ENCODE results near the gene USP49. TPM values are rescaled to one million over a fixed set of nuclear protein-coding genes. Genes with fewer than 3 reads are reported as not detected.
A peak's percentile ranks its signal among the peaks of the same experiment; 100 is the strongest.
"Not testable (repeated sequence)": the region's sequence is repeated elsewhere in the genome, so short reads cannot be mapped to it uniquely, and the experiment has no call there.

USP49 gene
- 1 to 10 TPM; 3.4 to 7.8 (median 5.2) TPM for polyA plus RNA-seq (ENCODE audit: insufficient read length in 10 of 10)
- long read RNA-seq, donor 1: 0 reads
- long read RNA-seq, donor 2, partial matches to known transcripts: 0 of 1 reads
- long read RNA-seq, donor 2, other reads (novel, unspliced or antisense): 0 of 1 reads
- long read RNA-seq, donor 3: 0 reads
- long read RNA-seq, donor 4: 0 reads
- long read RNA-seq, donor 5: 0 reads
- long read RNA-seq, donor 6: 0 reads
- long read RNA-seq, donor 7: 0 reads
- long read RNA-seq, donor 8: 0 reads
- long read RNA-seq, donor 9: 0 reads

GRCh38 chr6:41895300-41896233 is at the start of gene USP49:
USP49 (minus strand) TSS chr6:41895375; CDS start chr6:41806983, 88,392 bp downstream.
- DNase-seq: peak; percentile 83 to 97 (median 94)

DNA sequence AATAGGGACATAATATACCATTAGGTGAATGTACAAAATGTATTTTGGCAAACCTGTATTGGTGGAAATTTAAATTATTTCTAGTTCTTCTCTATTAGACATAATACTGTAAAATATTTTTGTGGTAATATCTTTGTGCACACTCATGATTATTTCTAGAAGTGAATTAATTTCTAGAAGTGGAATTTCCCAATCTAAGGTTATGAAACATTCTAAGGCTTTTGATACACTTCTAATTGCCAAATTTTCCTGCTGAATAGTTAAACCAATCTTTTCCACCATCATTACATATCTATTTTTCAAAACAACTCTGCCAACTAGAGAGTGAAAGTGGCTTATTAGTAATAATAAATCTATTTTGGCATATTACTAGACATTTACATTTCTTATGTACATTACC is 48.3 kb upstream of the USP49 start:
- DNase-seq: no peak

DNA sequence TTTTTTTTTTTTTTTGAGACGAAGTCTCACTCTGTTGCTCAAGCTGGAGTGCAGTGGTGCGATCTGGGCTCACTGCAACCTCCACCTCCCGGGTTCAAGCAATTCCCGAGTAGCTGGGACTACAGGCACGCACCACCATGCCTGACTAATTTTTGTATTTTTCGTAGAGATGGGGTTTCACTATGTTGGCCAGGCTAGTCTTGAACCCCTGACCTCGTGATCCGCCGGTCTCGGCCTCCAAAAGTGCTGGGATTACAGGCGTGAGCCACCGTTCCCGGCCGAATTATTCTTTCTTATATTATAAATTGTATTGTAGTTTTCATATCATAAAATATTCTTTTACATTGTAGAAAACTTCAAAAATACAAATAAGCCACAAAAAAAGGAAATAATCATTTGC is 47.7 kb upstream of the USP49 start:
- not testable (repeated sequence) for DNase-seq

- no peak for DNase-seq
Observed at GRCh38 chr6:41942067-41942851, 47.1 kb upstream of the USP49 start.

GRCh38 chr6:41941280-41942066 is 46.3 kb upstream of the USP49 start, which contains the start of gene CCND3:
CCND3 (minus strand) TSS chr6:41941808; CDS start chr6:41941649, 159 bp downstream.
- DNase-seq: peak; percentile 92 to 96 (median 94)

DNA sequence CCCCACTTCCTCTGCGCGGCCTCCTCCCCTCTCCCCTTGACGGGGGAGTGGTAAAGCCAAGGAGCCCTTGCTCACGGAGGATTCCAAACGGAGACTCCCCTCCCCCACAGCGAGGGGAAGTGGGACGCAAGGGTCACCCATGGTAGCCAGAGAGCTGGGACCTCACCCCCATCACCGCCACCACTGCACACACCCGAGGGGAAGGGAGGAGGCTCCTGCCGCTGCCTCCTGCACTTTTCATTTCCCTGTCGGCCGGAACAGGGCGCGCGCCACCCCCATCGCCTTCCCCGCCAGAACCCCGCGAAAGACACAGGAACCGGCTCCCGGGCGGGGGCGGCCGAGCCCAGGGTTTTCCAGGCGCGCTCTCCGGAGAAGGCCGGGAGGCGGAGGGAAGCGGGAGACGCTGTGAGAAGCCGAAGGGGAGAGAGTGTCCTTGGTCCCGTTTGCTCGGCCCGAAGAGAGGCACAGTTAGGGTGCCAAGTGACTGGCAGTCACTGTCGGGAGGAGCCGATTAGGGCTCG is 45.6 kb upstream of the USP49 start:
- DNase-seq: peak in 2 of 3 donors; percentile 40 to 81

- DNase-seq: peak in 1 of 3 donors; percentile 56
Observed at GRCh38 chr6:41939848-41940758, 44.9 kb upstream of the USP49 start.

DNA sequence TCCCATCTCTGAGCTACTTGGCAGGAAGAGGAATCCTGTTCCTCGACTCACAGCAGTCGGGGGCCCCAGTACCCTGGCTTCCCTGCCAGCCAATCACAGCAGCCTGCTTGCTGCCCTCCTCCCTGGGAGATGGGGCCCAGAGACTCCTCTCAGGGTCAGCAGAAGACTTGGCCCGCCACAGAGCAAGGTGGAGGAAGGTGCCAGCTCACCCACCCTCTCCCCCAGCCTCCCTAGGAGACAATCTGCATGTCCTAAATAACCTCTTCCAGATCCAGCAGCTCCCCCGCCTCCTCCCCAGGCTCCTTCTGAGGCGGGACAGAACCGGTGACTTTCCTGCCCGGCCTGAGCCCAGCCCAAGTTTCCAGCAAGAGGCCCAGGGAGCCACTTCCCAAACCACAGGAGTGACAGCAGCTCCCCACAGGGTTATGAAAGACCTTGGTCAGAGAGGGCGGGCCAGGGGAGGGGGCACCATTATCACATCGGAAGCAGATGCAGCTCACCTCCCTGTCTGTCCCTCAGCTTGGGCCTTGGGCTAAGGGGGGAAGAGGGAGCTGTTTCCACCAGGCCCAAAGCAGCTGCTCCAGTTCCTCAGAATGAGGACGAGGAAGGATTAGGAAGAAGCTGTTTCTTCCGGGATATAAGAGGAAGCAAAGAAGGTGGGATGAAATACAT is 44.1 kb upstream of the USP49 start:
- peak in 2 of 3 donors; percentile 44 to 81 for DNase-seq

- DNase-seq: no peak
Observed at GRCh38 chr6:41938590-41939175, 43.5 kb upstream of the USP49 start.

- DNase-seq: peak; percentile 35 to 56 (median 40)
Observed at GRCh38 chr6:41937861-41938574, 42.8 kb upstream of the USP49 start.

GRCh38 chr6:41937472-41937860 is 42.3 kb upstream of the USP49 start:
- DNase-seq: no peak

DNA sequence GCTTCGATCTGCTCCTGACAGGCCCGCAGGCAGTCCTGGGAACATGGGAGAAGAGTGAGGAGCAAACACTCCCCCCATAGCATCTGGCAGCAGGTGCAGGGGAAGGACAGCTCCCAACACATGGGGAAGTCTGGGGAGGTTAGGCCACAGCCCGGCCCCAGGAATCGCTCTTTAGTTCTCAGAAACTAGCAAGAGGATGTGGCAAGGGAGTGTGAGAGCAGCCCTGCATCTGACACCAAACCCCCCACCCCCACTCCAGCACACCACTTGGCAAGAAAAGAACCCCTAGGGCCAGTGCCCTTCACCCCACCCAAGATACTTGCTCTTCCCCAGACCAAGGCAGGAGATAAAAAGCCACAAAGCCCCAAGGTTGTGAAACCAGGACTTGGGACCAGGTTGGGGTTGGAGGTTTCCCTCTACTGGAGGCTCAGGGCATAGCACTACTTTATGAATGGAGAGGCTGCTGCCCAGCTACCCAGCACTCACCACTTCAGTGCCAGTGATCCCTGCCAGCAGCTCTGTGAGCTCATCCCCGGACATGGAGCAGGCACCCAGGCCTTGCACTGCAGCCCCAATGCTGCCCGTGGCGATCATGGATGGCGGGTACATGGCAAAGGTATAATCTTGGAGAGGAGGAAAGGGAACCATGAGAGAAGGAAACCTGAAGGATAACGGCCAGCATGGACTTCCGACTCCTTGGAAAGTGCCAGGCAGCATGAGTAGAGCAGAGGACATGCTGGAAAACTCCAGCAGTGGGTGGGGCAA is 41.1 kb upstream of the USP49 start:
- peak; percentile 61 to 81 (median 70) for DNase-seq

DNA sequence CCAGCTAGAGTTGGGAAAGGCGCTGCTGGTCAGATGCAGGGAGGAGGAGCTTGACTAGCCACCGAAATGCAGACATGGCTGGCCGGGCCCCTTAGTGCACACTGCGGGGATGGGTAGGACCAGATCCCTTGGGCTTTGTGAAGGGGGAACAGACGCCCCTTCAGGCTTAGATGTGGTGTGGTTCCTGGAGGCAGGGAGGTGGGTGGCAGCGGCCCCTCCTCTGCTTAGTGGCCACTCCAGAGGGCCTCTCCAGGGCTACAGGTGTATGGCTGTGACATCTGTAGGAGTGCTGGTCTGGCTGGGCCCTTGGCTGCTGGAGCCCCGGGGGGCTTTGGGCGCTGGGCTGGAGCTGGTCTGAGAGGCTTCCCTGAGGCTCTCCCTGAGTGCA is 40.5 kb upstream of the USP49 start:
- no peak for DNase-seq

GRCh38 chr6:41935193-41935574 is 40.0 kb upstream of the USP49 start:
- no peak for DNase-seq

DNA sequence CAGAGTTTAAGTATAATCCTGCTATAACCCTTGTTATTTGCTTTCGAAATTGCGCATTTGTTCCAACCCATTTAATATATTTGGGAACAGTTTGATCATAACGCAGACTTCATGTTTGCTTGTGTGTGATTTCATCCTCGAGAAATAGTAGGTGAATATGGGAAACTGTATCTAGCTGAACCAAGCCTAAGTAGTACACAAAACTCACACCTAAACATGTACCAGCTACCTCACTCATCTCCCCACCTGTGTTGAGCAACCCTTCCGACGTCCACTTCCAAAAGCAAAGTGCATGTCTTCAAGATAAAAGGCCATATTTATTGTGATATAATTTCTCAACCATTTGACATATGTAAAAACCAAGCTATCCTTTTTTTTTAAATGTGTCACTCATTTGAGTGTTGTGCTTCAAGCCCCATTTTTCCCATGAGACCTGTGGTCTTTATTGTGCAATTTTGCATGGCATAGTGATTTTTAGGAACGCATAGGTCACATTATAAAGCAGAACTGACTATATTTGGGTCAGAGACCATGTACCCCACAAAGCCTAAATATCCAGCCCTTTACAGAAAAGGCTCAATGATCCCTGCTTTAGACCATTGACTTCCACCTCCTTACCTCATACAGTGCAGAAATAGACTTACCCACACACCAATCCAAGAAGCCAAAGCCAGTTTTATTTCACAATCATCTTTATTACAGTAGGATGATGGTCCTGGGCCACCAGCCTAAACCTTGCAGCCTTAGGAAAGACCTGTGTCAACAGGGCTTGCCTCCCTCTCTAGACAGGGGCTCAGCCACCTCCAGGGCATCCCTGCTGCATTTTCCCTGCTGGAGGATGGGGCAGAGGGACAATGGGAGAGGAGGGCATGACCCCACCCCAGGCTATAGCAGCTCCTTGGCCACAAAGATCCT is 39.4 kb upstream of the USP49 start:
- no peak for DNase-seq

DNA sequence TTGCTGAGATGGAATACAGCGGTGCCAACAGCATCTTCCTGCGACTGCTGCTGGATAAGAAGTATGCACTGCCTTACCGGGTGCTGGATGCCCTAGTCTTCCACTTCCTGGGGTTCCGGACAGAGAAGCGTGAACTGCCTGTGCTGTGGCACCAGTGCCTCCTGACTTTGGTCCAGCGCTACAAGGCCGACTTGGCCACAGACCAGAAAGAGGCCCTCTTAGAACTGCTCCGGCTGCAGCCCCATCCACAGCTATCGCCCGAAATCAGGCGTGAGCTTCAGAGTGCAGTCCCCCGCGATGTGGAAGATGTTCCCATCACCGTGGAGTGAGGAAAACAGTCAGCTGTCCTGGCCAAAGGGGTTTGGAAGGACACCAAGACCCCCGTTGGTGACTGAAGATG is 37.2 kb upstream of the USP49 start:
- DNase-seq: no peak
